HG03457 (cell line): ENCODE measurements around the gene LINGO1.

Experiments used
- ATAC-seq: cut with Tn5 transposase; IDR thresholded peaks from one replicate; pipeline ENCODE4 v1.9.1; 2021; ENCODE audit warnings: moderate number of reproducible peaks; ENCODE audit not compliant: unreplicated experiment

The LINGO1 gene

DNA sequence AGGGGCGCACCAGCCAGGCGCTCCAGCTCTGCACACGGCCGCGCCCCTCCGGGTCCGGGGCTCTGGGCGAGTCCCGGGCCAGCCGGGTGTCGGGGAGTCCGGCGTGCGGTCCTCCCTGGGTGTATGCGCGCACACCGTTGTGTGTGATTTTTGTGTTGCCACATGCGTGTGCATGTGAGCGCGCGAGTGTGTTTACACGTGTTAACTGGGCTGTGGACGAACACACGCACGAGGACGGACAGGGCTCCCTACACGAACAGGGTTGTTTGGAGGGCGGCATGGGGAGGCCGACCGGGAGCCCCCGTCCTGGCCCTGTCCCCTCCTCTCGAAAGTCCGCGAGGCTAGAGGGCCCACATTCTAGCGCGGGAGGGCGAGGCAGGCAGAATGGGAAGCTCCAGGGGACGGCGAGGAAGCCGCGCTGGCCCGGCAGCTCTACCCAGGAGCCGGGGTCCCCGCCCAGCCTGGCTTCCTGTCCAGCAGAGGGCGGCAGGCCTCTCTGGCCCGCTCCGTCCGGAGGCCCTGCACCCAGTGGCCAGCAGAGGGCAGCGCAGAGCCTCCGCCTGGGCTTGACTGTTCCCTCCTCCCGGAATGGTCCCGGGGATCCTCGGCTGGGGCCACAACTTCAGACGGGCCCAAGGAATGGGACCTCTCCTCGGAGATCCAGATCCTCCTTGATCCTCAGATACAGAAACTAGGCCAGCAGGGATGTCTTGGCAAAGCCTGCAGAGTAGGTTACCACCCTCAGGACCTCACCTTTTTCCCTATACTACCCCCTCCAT, 611 bp upstream of the LINGO1 start:
- ATAC-seq, result no peak

DNA sequence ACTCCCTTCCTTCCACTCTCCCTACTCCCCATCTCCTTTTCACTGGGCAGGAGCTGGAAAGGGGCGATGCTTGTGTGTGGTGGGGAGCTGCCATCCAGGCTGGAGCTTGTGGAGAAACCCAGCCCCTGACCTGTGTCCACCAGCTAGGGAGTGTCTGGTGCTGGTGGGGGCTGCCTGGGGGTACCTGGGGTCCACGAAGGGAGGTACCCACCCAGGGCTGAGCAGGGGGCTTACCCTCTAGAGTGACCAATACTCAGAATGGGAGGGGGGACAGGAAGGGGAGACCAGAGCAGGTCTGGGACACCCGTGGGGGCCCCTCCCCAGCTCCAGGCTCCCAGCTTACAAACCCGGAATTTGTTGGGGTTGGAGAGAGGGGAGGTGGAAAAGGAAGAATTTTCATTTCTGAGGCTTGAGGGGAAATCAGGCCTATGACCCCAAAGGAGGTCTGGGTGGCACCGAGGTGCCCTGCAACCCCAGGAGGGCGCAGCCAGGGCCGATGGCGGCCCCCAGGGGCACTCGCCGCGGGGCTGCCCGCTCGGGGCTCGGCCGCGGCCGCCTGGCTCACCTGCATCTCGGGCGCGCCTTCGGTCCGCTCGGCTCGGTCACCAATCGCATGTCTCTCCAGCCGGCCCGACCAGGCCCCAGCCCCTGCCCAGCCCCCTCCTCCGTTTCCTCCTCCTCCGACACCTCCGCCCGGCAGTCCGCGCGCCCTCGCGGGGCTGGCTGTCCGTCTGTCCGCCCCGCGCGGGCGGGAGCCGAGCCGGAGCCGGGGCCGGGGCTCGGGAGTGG, 773 bp downstream of the LINGO1 start:
- no peak for ATAC-seq

DNA sequence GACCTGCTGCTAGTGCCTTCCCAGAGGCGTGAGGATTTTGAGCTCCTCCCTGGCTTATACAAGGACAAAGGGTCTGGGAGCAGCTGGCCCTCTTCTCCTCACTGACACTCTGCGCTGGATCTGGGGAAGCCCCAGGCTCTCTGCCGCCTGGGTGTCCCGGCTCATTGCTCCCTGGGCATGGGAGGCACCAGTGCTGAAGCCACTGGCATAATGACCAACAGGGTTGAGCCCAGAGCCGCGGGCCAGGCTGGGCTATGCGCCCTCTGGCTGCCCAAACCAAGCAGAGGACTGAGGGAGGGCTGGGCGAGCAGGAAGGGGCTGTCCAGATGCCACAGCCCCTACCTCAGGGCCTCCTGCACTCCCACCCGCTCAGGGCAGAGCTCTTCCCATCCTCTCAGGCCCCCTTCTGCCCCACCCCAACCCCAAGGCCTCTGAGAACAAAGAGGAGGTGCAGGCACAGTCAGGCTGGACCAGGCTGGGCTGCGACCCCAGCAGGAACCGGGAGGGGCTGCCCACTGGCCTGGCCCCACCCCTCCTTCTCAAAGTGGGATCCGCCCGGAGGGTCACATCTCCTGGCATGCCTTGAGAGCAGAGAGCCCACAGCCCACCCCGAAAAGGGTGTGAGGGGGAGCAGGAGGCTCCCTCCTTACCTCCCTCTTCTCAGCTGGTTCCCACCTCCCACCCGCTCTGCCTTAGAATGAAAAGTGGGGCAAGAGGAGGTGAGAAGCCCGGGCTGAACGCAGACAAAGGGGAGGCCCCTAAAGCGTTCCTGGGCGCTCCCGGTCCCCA, 1.6 kb downstream of the LINGO1 start:
- ATAC-seq, result no peak

DNA sequence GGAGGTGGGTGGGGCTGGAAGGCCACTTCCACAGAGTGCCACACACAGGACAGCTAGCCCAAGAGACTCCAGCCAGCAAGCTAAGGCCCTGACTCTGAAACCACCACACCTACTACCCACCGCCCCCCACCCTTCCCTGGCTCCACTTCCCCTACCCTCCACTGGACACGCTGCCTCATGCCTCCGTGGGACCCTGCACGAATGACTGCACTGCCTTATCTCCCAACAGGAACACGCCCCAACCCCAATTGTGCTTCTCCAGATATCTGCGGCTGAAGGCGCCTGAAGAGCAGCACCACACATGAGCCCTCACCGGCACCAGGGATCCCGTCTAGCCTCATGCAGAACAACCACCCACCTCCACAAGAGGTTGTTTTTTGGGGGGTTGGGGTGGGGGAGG, 2.7 kb downstream of the LINGO1 start:
- no peak for ATAC-seq

DNA sequence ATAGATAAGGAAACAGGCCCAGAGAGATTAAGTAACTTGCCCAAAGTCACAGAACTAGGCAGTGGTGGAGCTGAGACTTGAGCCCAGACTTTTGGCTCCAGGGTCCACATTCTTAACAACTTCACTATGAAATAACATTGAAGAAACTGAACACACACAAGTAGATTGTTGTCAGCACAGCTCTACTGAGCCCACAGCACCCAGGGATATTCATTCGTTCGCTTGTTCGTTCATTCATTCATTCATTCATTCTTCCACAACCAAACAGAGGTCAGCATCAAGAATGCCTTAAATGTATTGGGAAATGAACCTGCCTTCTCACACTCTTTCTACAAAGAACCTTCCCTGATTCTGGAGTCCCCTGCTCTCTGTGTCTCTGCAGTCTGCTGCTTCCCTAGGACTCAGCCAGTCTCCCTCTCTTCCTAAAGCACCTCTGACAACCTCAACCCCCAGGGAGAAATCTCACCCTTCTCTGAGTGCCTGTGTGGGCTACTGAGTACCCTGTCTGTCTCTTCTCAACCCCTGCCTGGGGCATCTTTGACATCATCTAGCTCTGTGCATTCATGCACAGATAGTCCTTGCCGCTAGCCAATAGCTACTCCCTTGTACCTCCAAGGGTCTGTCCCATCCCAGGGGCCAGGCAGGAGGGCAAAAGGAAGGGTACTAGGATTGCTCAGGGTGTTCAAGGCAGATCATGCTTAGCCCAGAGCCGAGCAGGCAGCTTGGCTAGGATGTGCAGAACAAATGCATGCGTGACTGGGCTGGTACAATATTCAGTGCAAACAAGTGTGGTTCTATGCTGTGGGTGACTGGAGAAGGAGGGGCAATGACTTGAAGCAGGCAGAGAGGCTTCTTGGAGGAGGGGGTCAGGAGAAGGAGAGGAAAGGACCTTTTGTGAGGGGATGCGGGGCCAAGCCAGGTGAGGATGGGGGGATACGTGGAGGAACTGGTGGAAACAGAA, 3.4 kb downstream of the LINGO1 start:
- no peak for ATAC-seq

DNA sequence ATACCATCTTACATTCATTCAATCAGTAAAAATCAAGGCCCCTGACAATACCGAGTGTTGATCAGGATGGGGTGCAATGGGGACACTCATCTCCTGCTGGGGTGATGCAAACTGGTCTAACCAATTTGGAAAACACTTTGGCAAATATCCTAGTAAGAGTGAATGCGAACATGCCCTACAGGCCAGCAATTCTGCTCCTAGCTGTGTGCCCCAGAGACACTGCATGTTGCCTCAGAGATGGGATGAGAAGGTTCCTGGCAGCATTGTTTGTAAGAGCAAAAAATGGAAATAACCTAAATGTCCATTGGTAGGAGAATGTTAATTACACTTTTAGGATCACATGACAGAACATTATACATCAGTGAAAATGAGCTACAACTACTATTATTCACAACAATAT, 4.7 kb downstream of the LINGO1 start:
- ATAC-seq, result no peak

DNA sequence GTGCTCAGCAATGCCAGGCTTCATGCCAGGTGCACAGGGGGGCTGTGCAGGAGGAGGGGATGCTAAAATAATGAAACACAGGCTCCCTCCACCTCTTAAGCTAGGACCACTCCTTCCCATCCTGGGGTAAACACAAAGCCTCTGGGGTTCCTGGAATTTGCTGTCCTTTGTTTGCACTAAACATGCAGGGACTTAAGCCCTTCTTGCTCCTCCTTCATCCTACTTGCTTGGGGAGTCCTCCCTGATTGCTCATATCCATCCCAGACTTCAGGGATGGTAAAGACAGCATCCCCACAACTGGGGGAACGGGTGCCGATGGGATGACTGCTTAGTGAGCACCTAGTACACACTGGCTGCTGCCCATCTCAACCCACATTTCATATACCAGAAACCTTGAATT, 5.1 kb downstream of the LINGO1 start:
- no peak for ATAC-seq

DNA sequence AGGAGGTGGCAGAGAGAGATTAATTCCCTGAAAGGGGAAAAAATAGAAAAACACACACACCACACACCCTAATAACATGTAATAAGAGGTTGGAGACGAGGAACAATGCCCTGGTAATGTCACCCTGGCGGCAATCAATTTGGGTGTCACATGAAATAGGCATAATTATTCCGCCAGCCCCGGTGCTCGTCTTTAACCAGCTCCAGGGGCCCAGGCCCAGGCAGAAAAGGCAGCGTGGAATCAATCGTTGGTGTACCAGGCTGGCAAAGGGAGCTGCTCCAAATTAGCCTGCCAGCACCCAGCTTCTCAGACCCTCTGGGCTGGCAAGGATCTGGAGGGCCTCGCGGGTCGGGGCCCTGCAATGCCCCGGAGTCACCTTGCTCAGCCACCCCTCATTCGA, 5.6 kb downstream of the LINGO1 start:
- no peak for ATAC-seq

DNA sequence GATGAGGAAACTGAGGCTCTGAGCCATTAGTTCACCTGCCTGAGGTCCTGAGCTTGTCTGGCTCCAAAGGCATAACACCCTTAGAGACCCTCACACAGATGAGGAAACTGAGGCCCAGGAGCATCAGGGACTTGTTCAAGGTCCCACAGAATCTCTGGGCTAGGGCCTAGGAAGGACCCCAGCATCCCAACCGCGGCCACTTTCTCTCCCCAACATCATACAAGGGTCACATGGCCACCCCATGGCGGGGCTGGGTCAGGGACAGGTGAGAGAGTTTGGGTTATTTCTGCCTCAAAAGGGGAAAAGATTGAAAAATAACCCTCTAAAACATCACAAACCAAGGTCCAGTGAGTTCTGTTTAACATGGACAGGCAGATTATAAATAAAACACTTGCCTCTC, 6.7 kb downstream of the LINGO1 start:
- ATAC-seq, result no peak

DNA sequence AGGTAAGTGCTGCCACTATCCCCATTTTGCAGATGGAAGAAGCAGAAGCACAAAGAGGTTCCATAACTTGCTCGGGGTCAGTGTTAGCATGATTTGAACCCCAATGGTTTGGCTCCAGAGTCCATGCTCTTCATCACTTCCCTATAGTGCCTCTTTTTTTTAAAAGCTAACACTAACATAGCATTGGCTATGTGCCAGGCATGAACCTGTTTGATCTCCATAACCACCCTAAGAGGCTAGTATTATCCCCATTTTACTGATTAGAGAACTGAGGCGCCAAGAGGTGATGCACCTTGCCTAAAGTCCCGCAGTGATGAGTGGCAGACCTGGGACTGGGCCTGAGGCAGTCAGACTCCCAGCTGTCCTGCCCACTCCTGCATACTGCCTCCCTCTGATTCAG, 7.3 kb downstream of the LINGO1 start:
- no peak for ATAC-seq

DNA sequence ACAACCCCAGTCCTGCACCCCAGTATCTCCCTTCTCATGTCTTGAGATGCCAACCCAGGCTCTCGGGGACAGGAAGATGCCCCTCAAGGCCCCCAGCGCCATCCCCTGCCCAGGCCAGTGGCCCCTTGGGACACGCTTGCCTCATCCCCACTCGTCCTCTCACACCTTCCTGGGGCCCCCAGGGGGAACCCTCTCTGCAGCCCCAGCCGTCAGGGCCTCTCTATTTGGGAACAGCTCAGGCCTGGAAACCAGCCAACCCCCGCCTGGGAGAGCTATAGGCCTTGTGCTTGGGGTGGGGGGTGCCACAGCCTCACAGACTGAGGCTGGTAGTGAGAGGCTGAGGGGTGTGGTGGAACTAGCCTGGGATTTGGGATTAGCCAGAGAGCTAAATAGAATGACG, 7.8 kb downstream of the LINGO1 start:
- no peak for ATAC-seq

DNA sequence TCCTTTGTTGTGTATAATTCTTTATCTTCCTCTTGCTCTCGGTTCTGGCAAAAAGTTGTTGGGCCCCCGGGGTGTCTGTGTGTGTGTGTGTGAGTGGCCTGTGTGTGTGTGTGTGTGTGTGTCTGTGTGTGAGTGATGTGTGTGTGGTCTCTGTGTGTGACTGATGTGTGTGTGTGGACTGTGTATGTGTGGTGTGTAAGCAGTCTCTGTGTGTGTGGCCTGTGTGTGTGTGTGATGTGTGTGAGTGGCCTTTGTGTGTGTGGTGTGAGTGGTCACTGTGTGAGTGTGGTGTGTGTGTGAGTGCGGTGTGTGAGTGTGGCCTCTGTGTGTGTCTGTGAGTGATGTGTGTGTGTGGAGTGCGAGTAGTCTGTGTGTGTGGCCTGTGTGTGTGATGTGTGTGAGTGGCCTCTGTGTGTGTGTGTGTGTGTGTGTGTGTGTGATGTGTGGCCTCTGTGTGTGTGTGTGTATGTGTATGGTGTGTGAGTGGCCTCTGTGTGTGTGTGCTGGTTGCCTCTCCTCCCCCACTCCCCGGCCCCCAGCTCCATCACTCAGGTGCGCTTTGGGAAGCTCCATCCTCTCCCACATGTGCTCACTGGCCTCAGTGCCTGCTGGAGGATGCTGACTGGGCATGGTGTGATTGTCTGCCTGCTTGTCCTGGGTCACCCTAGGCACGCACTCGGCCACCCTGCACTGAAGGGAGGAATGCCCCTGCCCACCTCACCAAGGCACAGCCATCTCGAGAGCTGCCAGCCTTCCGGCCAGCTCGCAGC, 8.8 kb downstream of the LINGO1 start:
- no peak for ATAC-seq

DNA sequence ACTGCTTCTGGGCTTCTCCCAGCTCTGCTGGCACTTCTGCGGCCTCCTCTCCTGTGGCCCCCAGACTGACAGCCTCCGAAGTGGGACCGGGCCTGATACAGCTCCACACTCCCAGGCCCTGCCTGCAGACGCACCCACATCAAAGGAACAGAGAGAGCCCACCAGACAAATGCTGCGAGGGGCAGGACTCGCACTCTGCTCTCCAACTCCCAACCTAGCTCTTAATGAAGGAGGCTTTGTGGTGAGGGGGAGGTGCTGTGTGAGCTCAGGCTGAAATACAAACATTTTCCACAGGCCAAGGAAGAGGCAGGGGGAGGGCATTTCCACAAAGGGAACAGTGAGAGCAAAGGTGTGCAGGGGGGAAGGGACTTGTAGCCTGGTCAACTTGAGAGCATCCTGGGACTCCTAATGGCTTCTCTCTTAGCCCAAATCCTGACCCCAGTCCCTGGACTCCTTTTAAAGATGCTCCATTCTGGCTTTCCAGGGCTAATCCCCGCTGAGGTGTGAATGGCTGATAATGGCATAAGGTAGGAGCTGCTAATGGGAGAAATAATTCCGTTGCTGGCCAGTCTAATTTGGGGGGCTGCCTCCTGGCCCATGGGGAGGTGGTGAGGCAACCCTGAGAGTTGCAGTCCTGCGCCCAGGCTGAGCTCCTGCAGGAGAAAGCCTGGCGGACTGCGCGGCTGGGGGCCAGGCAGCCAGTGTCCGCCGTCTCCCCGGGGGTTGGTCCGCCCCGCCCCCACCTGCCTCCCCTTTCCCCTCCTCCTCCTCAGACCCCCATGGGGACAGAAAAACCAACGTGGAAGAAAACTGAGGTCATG, 9.6 kb downstream of the LINGO1 start:
- ATAC-seq, result no peak

DNA sequence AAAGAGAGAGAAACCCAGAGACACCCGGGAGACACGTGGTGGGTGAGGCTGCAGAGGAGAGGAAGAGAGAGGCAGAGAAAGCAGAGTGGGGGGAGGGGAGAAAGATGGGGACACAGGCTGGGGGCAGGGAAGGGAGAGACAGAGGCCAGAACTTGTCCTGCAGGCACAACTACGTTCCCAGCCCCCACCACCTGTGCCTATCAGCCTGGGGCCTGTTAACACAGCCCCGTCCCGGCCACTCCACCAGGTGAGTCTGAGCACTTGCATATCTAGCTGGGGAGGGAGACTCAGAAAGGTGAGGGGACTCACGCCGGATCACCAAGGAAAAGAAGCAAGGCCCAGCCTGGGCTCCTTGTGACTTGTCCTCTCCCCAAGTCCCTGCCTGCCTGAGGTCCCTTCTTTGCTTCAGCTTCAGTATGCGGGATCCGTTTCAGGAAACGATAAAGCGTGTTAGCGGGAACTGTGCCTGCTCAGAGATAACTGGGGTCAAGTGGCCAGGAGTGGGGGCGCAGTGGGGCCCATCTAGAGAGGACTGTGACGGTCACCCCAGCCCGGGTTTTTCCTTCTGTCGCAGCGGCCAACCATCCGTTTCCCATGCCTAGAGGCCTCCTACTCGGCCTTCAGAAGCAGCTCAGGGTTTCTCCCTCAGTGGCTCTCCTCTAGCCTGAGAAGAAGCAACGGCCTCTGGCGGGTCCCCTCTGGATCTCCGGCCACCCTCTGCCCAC, 10.3 kb downstream of the LINGO1 start:
- no peak for ATAC-seq

DNA sequence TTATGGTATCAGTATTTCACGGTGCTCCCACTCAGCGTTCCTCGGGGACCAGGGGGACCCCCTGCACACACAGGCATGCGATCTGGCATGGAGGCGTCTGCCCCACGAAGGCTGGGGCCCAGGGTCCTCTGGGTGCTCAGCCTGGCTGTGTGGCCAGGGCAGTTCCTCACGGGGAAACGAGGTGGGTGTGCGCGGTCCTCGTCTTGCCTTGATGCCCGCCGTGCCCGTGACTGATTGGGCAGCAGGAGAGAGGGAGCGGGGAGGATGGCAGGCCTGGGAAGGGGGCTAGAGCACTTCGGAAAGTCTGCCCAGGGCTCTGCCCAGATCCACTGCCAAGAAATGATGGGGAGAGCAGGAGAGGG, 10.9 kb downstream of the LINGO1 start:
- no peak for ATAC-seq

DNA sequence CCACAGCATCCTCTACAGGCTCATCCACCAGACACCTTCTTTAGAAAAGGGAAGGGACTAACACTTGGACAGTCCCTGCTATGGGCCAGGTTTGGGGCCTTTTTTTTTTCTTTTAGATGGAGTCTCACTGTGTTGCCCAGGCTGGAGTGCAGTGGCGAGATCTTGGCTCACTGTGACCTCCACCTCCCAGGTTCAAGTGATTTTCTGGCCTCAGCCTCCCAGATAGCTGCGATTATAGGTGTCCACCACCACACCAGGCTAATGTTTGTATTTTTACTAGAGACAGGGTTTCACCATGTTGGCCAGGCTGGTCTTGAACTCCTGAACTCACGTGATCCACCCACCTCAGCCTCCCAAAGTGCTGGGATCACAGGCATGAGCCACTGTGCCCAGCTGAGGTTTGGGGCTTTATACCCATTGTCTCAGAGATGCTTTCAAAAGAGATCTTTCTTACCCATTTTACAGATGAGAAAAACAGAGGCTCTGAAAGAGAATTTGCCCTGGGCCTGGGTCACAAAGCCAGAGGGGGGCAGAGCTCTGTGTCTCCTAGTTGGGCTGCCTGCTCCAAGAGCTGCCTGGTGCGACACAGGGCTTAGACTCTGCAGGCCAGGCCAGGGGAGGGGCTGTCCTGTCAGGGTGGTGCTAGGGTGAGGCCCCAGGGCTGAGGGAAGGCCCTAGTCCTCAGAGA, 11.6 kb downstream of the LINGO1 start:
- ATAC-seq, result no peak

DNA sequence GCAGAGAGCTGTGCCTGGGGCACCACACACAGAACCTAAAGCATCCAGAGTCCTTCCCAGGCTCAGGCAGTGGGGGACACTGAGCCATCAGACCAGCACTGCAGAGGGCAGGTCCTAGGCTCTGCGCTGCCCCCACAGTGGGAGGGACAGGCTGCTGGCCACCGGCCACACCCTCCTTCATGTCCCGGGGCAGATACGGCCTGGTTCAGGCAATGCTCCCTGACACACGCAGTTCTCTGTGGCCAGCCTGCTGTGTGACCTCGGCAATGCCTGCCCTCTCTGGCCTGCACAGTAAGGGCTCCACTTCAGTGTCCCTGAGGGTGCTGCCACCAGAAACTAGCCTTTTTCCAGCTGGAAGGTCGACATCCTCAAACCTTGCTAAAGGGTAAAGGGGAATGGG, 12.4 kb downstream of the LINGO1 start:
- ATAC-seq, result no peak

DNA sequence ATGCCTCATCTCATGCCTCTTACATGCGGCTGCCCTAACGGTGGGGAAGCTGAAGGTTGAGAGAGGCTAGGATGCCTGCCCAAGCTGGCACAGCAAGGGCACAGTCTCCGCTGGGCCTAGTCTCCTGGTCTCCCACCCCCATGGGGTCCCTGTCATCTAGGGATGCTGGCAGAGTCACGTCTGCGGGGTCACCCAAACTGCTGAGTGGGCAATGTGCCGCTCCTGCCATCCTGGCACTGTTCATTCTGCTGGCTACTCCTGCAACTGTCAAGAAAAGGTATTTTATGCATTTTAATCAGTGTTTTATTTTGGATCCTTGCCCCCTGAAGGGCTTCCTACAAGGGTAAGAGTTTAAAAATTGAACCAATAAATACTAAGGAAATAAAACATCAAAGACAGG, 12.8 kb downstream of the LINGO1 start:
- ATAC-seq, result no peak
